Endothelial cell of umbilical vein (primary cell): ENCODE measurements around the gene FRMD4A.

ENCODE experiments used
- CTCF ChIP-seq, 2 donors: IDR thresholded peaks; 1 replicate in 1 of 2; 2 replicates in 1 of 2; pipeline ENCODE4 v1.5.1; 2011; ENCODE audit warnings: low read length in 2 of 2, mild to moderate bottlenecking in 2 of 2, moderate library complexity in 2 of 2, control low read depth in 1 of 2, inconsistent platforms in 1 of 2, low read depth in 1 of 2; ENCODE audit not compliant: insufficient read depth in 1 of 2; ENCODE audit errors: extremely low read depth in 1 of 2
- POLR2AphosphoS5 ChIP-seq: IDR thresholded peaks from 2 replicates; pipeline ENCODE4 v1.6.1; 2012; ENCODE audit warnings: low read depth, mild to moderate bottlenecking, control low read depth, low read length, moderate library complexity; ENCODE audit not compliant: insufficient read depth

GRCh38 chr10:14190702-14191101, 140.0 kb downstream of the FRMD4A start:
- no peak for TF ChIP-seq CTCF (IDR thresholded peaks at IDR 0.05; ENCODE audit: extremely low read depth in 1 of 2, insufficient read depth in 1 of 2, low read depth in 1 of 2, low read length in 2 of 2)
- TF ChIP-seq POLR2AphosphoS5 = no peak
